ENCODE results near the gene SCYL1. TPM values are rescaled to one million over a fixed set of nuclear protein-coding genes. Genes with fewer than 3 reads are reported as not detected.

Gene SCYL1
- total and polyA plus RNA-seq, 3 experiments from 2014 or later, result 42.1 to 88.5 (median 85.1) TPM

GRCh38 chr11:65497141-65498041, 27.5 kb upstream of the SCYL1 start:
- Mint-ChIP-seq H3K9me3 (peaks cover 0 to 2% (median 0%) of the 10 kb centered on the region in 5 donors), H3K4me1 (peaks cover 13 to 30% (median 14%) of the 10 kb centered on the region in 3 donors), H3K27ac (no peak overlapping the region), H3K36me3 (peaks cover 0 to 5% (median 0%) of the 10 kb centered on the region in 3 donors), H3K4me3 (no peak overlapping the region), H3K27me3 (peaks cover 0 to 3% of the 10 kb centered on the region in 2 donors)
- CTCF ChIA-PET, result interaction anchor here (0.6 to 21.4 kb wide), 16 partner anchors 9 to 223 kb away, joined by 3 to 448 read pairs (median 3); partner anchors contain the start of genes NEAT1 and SCYL1
- Histone ChIP-seq H3K27ac (ENCODE audit: low read depth, low read length) (peak overlapping the region; percentile 95), H3K36me3 (ENCODE audit: insufficient read depth, low read length) (peaks cover 25% of the 10 kb centered on the region), H3K4me1 (ENCODE audit: insufficient read depth, low read length) (peaks cover 16% of the 10 kb centered on the region), H3K27me3 (ENCODE audit: insufficient read depth, low read length, poor library complexity, severe bottlenecking) (no peaks in the 10 kb centered on the region), H3K4me3 (ENCODE audit: low read length) (peak overlapping the region; percentile 97), H3K9me3 (ENCODE audit: low read length) (no peaks in the 10 kb centered on the region)
- POLR2A ChIA-PET, result interaction anchor here (0.5 to 17.6 kb wide), 41 partner anchors 10 to 718 kb away, joined by 3 to 1366 read pairs (median 5); partner anchors contain the start of genes DPF2, EHBP1L1, FRMD8 and NEAT1
- DNase-seq, result peak; percentile 96 to 99 (median 97)

- Mint-ChIP-seq H3K9me3 (peaks cover 0 to 2% (median 0%) of the 10 kb centered on the region in 5 donors), H3K27me3 (peaks cover 0 to 3% of the 10 kb centered on the region in 2 donors), H3K36me3 (peaks cover 0 to 12% (median 0%) of the 10 kb centered on the region in 3 donors), H3K4me1 (peaks cover 14 to 26% (median 17%) of the 10 kb centered on the region in 3 donors), H3K27ac (no peak overlapping the region), H3K4me3 (no peak overlapping the region)
- ChIA-PET POLR2A (interaction anchor here (0.5 to 17.6 kb wide), 37 partner anchors 10 to 1121 kb away, joined by 3 to 1366 read pairs (median 5); partner anchors contain the start of genes DPF2, FRMD8, NEAT1 and PCNX3), CTCF (interaction anchor here (1.0 to 21.4 kb wide), 12 partner anchors 10 to 116 kb away, joined by 3 to 448 read pairs (median 6); partner anchors contain the start of genes NEAT1, SCYL1 and SLC25A45)
- H3K27me3 ChIP-seq (ENCODE audit: insufficient read depth, low read length, poor library complexity, severe bottlenecking), result no peaks in the 10 kb centered on the region
- peak; percentile 44 to 85 (median 70) for DNase-seq
- H3K36me3 ChIP-seq (ENCODE audit: insufficient read depth, low read length), result peaks cover 33% of the 10 kb centered on the region
- peaks cover 16% of the 10 kb centered on the region for H3K4me1 ChIP-seq (ENCODE audit: insufficient read depth, low read length)
- H3K4me3 ChIP-seq (ENCODE audit: low read length), result peak overlapping the region; percentile 97
- H3K9me3 ChIP-seq (ENCODE audit: low read length), result no peaks in the 10 kb centered on the region
- H3K27ac ChIP-seq (ENCODE audit: low read depth, low read length), result peak overlapping the region; percentile 95
Measured at GRCh38 chr11:65498042-65498726, 26.7 kb upstream of the SCYL1 start.

GRCh38 chr11:65498727-65498976, 26.2 kb upstream of the SCYL1 start:
- H3K27ac Mint-ChIP-seq, result no peak overlapping the region
- no peak for DNase-seq
- H3K4me3 ChIP-seq (ENCODE audit: low read length), result peak overlapping the region; percentile 97
- peaks cover 0 to 2% (median 0%) of the 10 kb centered on the region in 5 donors for H3K9me3 Mint-ChIP-seq
- H3K4me1 Mint-ChIP-seq, result peaks cover 18 to 27% (median 19%) of the 10 kb centered on the region in 3 donors
- H3K27me3 Mint-ChIP-seq, result peaks cover 0 to 3% of the 10 kb centered on the region in 2 donors
- H3K27me3 ChIP-seq (ENCODE audit: insufficient read depth, low read length, poor library complexity, severe bottlenecking), result no peaks in the 10 kb centered on the region
- no peak overlapping the region for H3K4me3 Mint-ChIP-seq
- ChIA-PET CTCF (interaction anchor here (1.0 to 21.4 kb wide), 9 partner anchors 10 to 117 kb away, joined by 3 to 448 read pairs (median 11); partner anchors contain the start of genes NEAT1 and SLC25A45), POLR2A (interaction anchor here (0.5 to 17.6 kb wide), 31 partner anchors 8 to 1120 kb away, joined by 3 to 1366 read pairs (median 4); partner anchors contain the start of genes DPF2, FRMD8, NEAT1 and PCNX3)
- peaks cover 37% of the 10 kb centered on the region for H3K36me3 ChIP-seq (ENCODE audit: insufficient read depth, low read length)
- H3K36me3 Mint-ChIP-seq, result peaks cover 2 to 14% (median 3%) of the 10 kb centered on the region in 3 donors
- peaks cover 16% of the 10 kb centered on the region for H3K4me1 ChIP-seq (ENCODE audit: insufficient read depth, low read length)
- H3K27ac ChIP-seq (ENCODE audit: low read depth, low read length), result peak overlapping the region; percentile 95
- no peaks in the 10 kb centered on the region for H3K9me3 ChIP-seq (ENCODE audit: low read length)

DNA sequence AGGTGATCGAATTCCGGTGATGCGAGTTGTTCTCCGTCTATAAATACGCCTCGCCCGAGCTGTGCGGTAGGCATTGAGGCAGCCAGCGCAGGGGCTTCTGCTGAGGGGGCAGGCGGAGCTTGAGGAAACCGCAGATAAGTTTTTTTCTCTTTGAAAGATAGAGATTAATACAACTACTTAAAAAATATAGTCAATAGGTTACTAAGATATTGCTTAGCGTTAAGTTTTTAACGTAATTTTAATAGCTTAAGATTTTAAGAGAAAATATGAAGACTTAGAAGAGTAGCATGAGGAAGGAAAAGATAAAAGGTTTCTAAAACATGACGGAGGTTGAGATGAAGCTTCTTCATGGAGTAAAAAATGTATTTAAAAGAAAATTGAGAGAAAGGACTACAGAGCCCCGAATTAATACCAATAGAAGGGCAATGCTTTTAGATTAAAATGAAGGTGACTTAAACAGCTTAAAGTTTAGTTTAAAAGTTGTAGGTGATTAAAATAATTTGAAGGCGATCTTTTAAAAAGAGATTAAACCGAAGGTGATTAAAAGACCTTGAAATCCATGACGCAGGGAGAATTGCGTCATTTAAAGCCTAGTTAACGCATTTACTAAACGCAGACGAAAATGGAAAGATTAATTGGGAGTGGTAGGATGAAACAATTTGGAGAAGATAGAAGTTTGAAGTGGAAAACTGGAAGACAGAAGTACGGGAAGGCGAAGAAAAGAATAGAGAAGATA, 25.7 kb upstream of the SCYL1 start, which contains the start of gene MALAT1:
TSS of gene MALAT1 (plus strand) at position 69 of the 736 bp plus-strand sequence.
- POLR2A ChIA-PET, result interaction anchor here (0.7 to 17.6 kb wide), 33 partner anchors 9 to 720 kb away, joined by 3 to 1366 read pairs (median 4); partner anchors contain the start of genes DPF2, FRMD8, MRPL49 and NEAT1
- no peaks in the 10 kb centered on the region for H3K27me3 ChIP-seq (ENCODE audit: insufficient read depth, low read length, poor library complexity, severe bottlenecking)
- Mint-ChIP-seq H3K9me3 (peaks cover 0 to 2% (median 0%) of the 10 kb centered on the region in 5 donors), H3K27ac (no peak within 1 kb of the TSS), H3K27me3 (peaks cover 0 to 3% of the 10 kb centered on the region in 2 donors), H3K4me3 (no peak within 1 kb of the TSS), H3K4me1 (peaks cover 22 to 32% (median 23%) of the 10 kb centered on the region in 3 donors), H3K36me3 (peaks cover 7 to 18% (median 8%) of the 10 kb centered on the region in 3 donors)
- CTCF ChIA-PET, result interaction anchor here (0.9 to 21.4 kb wide), 10 partner anchors 9 to 117 kb away, joined by 3 to 448 read pairs (median 10); partner anchors contain the start of genes NEAT1 and SLC25A45
- peaks cover 16% of the 10 kb centered on the region for H3K4me1 ChIP-seq (ENCODE audit: insufficient read depth, low read length)
- H3K36me3 ChIP-seq (ENCODE audit: insufficient read depth, low read length), result peaks cover 42% of the 10 kb centered on the region
- peak within 1 kb of the TSS; percentile 97 for H3K4me3 ChIP-seq (ENCODE audit: low read length)
- DNase-seq, result peak; percentile 88 to 98 (median 92)
- no peaks in the 10 kb centered on the region for H3K9me3 ChIP-seq (ENCODE audit: low read length)
- peak within 1 kb of the TSS; percentile 95 for H3K27ac ChIP-seq (ENCODE audit: low read depth, low read length)

GRCh38 chr11:65499713-65500386, 25.0 kb upstream of the SCYL1 start:
- Histone ChIP-seq H3K4me1 (ENCODE audit: insufficient read depth, low read length) (peaks cover 23% of the 10 kb centered on the region), H3K4me3 (ENCODE audit: low read length) (peak overlapping the region; percentile 97), H3K27ac (ENCODE audit: low read depth, low read length) (peak overlapping the region; percentile 95), H3K9me3 (ENCODE audit: low read length) (no peaks in the 10 kb centered on the region), H3K36me3 (ENCODE audit: insufficient read depth, low read length) (peaks cover 49% of the 10 kb centered on the region), H3K27me3 (ENCODE audit: insufficient read depth, low read length, poor library complexity, severe bottlenecking) (no peaks in the 10 kb centered on the region)
- Mint-ChIP-seq H3K4me1 (peaks cover 29 to 36% (median 30%) of the 10 kb centered on the region in 3 donors), H3K9me3 (peaks cover 0 to 2% (median 0%) of the 10 kb centered on the region in 5 donors), H3K27me3 (peaks cover 0 to 3% of the 10 kb centered on the region in 2 donors), H3K27ac (no peak overlapping the region), H3K36me3 (peaks cover 14 to 25% (median 15%) of the 10 kb centered on the region in 3 donors), H3K4me3 (no peak overlapping the region)
- ChIA-PET CTCF (interaction anchor here (0.7 to 21.4 kb wide), 11 partner anchors 8 to 118 kb away, joined by 3 to 448 read pairs (median 9); partner anchors contain the start of genes NEAT1 and SLC25A45), POLR2A (interaction anchor here (0.6 to 17.6 kb wide), 20 partner anchors 8 to 721 kb away, joined by 3 to 1366 read pairs (median 5); partner anchors contain the start of genes DPF2, FRMD8, MRPL49 and NEAT1)
- DNase-seq, result peak in 2 of 5 donors; percentile 27 to 32

GRCh38 chr11:65500387-65501185, 24.3 kb upstream of the SCYL1 start:
- H3K27me3 ChIP-seq (ENCODE audit: insufficient read depth, low read length, poor library complexity, severe bottlenecking), result no peaks in the 10 kb centered on the region
- no peaks in the 10 kb centered on the region for H3K9me3 ChIP-seq (ENCODE audit: low read length)
- Mint-ChIP-seq H3K4me1 (peaks cover 35 to 43% (median 37%) of the 10 kb centered on the region in 3 donors), H3K27me3 (peaks cover 0 to 3% of the 10 kb centered on the region in 2 donors), H3K27ac (no peak overlapping the region), H3K9me3 (peaks cover 0 to 2% (median 0%) of the 10 kb centered on the region in 5 donors), H3K4me3 (no peak overlapping the region), H3K36me3 (peaks cover 18 to 28% (median 22%) of the 10 kb centered on the region in 3 donors)
- DNase-seq, result peak in 4 of 5 donors; percentile 20 to 63 (median 43)
- POLR2A ChIA-PET, result interaction anchor here (0.6 to 17.6 kb wide), 14 partner anchors 7 to 722 kb away, joined by 3 to 1366 read pairs (median 6); partner anchors contain the start of genes DPF2, FRMD8, NEAT1 and POLA2
- CTCF ChIA-PET, result interaction anchor here (0.7 to 21.4 kb wide), 9 partner anchors 8 to 119 kb away, joined by 3 to 448 read pairs (median 11); partner anchors contain the start of genes NEAT1 and SLC25A45
- peaks cover 30% of the 10 kb centered on the region for H3K4me1 ChIP-seq (ENCODE audit: insufficient read depth, low read length)
- peak overlapping the region; percentile 97 for H3K4me3 ChIP-seq (ENCODE audit: low read length)
- H3K36me3 ChIP-seq (ENCODE audit: insufficient read depth, low read length), result peaks cover 57% of the 10 kb centered on the region
- H3K27ac ChIP-seq (ENCODE audit: low read depth, low read length), result peak overlapping the region; percentile 95

Measured in CD8-positive, alpha-beta memory T cell (primary cell).